Superior temporal gyrus (tissue), 1 donor: Measurements from ENCODE around the gene APLP1.
"Not testable (repeated sequence)": the region's sequence is repeated elsewhere in the genome, so short reads cannot be mapped to it uniquely, and the experiment has no call there.

Source experiments
- DNase-seq: peaks from one replicate; pipeline ENCODE4 v3.0.0-alpha.2; 2016; ENCODE audit errors: extremely low spot score

The APLP1 gene

GRCh38 chr19:35868172-35868822 lies at the start of gene APLP1:
APLP1 (plus strand) TSS chr19:35868574; CDS start chr19:35868637, 63 bp downstream.
- peak; percentile 84 for DNase-seq

GRCh38 chr19:35822579-35822978 lies 45.8 kb upstream of the APLP1 start:
- no peak for DNase-seq

GRCh38 chr19:35824150-35824549 lies 44.2 kb upstream of the APLP1 start:
- DNase-seq, result no peak

- DNase-seq, result peak; percentile 59
Observed at GRCh38 chr19:35828692-35829301, 39.6 kb upstream of the APLP1 start.

GRCh38 chr19:35830986-35831385 lies 37.4 kb upstream of the APLP1 start:
- DNase-seq, result no peak

- DNase-seq, result no peak
Observed at GRCh38 chr19:35832054-35832453, 36.3 kb upstream of the APLP1 start.

GRCh38 chr19:35833972-35834371 lies 34.4 kb upstream of the APLP1 start:
- DNase-seq, result no peak

GRCh38 chr19:35836096-35836495 lies 32.3 kb upstream of the APLP1 start:
- not testable (repeated sequence) for DNase-seq

GRCh38 chr19:35841961-35842595 lies 26.3 kb upstream of the APLP1 start:
- DNase-seq, result no peak

- DNase-seq, result no peak
Observed at GRCh38 chr19:35842666-35843272, 25.6 kb upstream of the APLP1 start.

GRCh38 chr19:35843676-35844481 lies 24.5 kb upstream of the APLP1 start:
- DNase-seq, result no peak

GRCh38 chr19:35844482-35845214 lies 23.7 kb upstream of the APLP1 start:
- no peak for DNase-seq

GRCh38 chr19:35845215-35846037 lies 22.9 kb upstream of the APLP1 start:
- DNase-seq, result no peak

GRCh38 chr19:35846038-35846668 lies 22.2 kb upstream of the APLP1 start:
- DNase-seq, result no peak

- DNase-seq, result no peak
Observed at GRCh38 chr19:35847911-35848310, 20.5 kb upstream of the APLP1 start.

GRCh38 chr19:35848486-35848885 lies 19.9 kb upstream of the APLP1 start:
- no peak for DNase-seq

- no peak for DNase-seq
Observed at GRCh38 chr19:35848919-35849505, 19.4 kb upstream of the APLP1 start.

GRCh38 chr19:35851213-35852028 lies 17.0 kb upstream of the APLP1 start:
- no peak for DNase-seq
